Stimulated activated CD4-positive, alpha-beta T cell treated with anti-CD3 and anti-CD28 coated beads, Interleukin-12 subunit alpha, Interleukin-12 subunit beta, amount 100 ng/mL, for 4 hours (primary cell): ENCODE results near the gene CUX1.
"Not testable (repeated sequence)": the region's sequence is repeated elsewhere in the genome, so short reads cannot be mapped to it uniquely, and the experiment has no call there.

Source experiments
- DNase-seq: peaks from one replicate; pipeline ENCODE4 v3.0.0-alpha.2; 2020

Gene CUX1

DNA sequence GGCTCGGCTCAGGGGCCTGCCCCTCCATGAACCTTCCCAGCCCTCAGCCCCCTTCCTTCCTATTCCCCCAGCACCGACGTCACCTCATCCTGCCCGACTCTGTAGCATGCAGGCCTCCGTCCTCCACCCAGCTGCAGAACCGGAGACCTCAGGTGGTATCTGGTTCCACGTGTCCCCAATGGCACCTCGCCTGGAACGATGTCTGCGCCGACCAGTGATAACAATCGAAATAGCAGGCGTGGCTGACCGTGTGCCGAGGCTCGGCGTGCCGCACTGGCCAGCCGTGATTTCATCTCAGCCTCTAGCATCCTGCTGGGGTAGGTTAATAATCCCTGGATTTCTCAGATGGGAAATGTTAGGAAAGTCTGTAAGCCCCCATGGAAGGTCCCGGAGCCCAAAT is 171.7 kb downstream of the CUX1 start:
- DNase-seq, result no peak

DNA sequence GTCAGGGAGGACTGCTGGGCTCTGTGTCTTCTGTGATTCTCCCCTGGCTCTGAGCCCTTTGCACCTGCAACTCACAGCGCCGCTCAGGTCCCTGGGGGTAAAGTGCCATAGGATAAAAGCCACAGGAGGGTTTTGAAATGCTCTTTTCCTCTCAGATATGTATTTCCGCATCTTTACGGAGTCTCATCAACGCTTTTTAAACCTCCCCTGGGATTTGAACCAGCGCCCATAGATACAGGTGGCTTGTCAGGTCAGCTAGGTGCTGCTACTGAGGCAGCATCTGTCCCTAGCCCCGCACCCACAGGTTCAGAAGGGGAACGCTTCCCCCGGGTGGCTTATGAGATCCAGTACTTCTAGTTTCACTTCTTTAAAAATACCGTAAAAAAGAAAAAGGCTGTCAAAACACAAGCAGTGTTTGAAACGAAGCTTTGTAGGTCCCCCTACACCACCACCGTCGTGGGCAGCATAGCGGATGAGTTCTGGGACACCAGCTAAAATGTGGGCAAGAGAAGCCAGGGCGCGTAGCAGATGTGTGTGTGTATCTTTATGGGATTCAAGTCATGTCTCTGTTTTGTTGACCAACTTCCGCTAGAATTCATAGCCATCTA is 173.5 kb downstream of the CUX1 start:
- no peak for DNase-seq

DNA sequence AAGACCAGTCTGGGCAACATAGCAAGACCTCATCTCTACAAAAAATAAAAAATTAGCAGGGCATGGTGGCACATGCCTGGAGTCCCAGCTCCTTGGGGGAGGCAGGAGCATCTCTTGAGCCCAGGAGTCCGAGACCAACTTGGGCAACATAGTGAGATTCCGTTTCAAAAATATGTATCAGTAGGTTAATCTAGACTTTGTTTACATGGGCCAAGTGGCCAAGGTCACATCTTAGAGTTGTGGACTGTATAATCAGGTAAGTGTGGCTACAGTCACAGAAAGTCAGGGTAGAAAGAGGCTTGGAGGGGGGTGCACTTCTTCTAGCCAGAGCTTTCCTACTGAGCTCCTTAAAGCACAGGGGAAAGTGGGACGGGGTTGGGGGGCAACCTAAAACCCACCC is 174.4 kb downstream of the CUX1 start:
- DNase-seq, result no peak

DNA sequence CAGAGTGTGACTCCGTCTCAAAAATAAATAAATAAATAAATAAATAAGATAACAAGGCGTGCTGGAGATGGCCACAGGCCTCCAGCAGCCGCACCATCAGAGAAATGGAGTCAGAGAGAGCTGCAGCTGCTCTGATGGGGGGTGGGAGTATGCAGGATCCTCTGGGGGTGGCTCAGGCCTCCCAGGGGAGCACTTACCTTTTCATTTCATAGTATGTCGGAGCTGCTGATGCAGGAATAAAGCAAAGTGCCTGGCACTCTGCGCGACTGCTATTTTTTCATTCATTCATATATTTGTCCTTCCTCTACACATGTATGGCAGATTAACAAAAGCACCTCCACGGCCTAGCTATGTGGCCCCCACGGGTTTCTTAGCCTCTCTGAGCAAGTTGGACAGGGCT is 175.9 kb downstream of the CUX1 start:
- no peak for DNase-seq

DNA sequence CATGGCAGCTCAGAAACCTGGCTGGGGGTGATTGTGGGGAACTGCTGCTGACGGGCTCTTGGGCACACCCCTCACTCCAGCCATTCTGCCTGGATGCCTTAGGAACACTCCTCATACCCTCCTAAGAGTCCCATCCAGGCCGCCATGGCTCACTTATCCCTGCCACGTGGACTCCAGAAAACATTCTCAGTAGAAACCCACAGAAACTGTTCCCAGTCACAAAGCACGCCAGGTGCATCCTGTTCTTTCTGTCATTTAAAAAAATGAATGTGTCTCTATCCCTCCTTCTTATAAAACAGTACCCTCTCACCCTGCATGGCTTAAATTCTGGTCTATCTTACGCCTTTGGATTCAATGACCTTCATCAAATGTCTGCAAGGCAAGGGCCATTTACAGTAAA is 177.7 kb downstream of the CUX1 start:
- no peak for DNase-seq

DNA sequence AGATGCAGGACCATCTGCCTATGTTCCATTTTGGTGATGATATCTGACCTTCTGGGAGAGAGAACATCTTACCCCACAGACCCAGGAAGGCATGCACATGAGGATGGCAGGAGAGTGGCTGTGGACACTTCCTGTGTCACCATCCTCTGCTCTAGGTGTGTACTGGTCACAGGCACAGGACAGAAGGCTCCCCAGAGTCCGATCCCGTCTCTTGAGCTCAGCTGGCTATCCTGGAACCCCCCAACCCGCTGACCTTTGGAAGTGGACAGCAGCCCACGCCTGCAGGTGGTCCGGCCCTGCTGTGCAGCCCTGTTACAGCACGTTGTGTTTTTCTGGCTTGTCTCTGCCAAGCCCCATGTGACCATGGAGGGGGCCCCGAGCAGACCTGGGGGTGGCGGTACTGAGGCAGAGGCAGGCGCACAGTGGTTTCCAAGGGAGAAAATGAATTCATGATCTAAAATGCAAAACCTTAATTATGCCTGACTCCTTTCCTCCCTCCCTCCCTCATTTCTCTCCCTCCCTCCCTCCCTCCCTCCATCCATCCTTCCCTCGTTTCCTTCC is 178.8 kb downstream of the CUX1 start:
- DNase-seq, result no peak

DNA sequence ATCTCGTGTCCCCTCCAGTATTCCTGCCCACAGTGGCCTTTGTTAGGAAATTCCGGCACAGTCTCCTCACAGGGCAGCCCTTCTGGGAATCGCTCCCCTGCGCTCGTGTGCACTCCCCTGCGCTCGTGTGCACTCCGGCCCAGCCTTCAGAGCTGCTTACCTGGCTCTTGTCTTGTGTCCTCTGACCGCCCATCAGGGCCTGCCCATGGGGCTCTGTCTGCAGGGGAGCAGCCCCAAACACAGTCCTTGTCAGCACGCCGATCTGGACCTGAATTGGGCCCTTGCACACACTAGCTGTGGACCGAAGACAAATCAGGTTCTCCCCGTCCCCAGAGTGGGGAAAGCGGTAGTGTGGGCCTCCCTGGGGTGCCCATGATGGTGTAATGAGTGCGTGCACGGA is 179.4 kb downstream of the CUX1 start:
- no peak for DNase-seq

DNA sequence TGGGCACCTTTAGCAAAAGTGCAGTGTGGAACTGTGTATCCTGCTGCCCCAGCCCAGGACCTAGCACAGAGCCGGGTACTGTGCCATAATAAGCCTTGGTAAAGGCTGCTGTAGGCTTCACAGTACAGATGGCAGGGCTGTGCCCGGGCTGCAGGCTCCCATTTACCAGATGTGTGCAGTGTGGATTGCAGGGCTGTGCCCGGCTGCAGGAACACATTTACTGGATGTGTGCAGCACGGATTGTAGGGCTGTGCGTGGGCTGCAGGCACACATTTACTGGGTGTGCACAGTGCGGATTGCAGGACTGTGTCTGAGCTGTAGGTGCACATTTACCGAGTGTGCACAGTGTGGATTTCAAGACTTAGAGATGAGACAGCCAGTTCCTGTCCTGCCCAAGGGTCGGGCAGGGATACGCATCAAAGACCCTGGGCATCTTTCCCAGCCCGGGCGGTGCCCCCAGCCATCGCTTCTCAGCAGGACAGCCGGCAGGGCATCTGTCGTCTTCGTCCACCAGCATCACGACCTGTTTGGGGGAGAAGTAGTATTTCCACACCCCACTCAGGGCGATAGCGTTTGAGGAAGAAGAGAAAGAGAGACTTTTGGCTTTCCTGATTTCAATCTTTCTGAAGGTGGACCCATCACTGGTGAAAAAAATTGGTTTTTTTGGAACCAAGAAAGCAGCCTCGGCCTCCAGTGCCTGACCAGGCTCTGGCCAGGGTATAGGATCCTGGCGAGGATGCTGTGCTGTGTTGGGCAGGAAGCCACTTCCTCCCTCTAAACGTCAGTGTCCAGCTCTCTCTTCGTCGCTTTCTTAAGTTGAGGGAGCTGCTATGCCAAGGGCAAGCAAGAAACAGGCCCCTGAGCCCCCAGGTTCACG is 180.8 kb downstream of the CUX1 start:
- no peak for DNase-seq

DNA sequence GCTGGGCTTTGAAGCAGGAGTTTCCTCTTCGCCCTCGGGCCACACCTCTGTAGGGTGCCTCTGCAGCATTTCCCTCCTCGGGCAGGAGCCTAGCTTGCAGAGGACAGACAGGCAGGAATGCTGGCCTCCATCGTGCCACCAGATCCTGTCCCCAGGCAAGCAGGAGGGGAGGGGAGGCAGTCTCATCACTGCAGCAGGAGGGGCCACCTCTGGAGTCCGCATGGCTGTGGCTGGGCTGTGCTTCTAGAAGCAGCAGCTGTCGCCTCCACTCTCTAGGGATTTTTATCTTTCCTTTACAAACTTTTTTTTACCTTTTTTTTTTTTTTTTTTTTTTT is 181.4 kb downstream of the CUX1 start:
- no peak for DNase-seq

DNA sequence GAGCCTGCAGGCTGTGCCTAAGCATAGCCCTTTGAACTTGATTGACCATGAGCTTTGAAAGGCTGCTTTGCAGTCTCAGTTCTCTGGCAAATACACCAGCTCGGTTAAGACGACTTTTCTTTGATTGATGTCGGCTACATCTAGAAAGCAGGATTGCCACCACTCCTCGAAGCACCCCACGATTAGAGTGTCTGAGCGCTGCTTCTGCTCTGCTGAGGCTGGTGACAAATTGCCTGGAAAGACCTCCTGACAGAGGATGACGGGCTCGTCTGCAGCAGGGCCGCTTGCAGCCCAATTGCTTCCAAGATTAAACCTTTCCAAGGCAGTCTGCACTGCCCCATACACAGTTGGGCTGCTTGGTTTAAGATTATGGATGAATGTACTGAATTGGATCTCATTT is 182.0 kb downstream of the CUX1 start:
- DNase-seq, result no peak

DNA sequence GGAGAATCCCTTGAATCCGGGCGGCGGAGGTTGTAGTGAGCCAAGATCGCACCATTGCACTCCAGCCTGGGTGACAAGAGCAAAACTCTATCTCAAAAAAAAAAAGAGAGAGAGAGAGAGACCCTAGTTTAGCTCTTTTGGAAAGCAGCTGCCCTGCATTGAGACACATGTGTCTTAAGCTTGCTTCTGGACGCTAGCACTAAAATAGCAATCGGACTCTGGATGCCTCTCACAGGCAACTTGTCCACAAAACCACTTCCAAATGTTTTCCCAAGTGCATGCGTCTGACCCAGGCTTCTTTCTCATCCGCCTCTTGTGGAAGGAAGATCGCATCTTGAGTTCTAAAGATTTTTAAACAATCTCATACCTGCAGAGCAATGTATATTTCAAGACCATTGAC is 182.7 kb downstream of the CUX1 start:
- DNase-seq, result no peak

DNA sequence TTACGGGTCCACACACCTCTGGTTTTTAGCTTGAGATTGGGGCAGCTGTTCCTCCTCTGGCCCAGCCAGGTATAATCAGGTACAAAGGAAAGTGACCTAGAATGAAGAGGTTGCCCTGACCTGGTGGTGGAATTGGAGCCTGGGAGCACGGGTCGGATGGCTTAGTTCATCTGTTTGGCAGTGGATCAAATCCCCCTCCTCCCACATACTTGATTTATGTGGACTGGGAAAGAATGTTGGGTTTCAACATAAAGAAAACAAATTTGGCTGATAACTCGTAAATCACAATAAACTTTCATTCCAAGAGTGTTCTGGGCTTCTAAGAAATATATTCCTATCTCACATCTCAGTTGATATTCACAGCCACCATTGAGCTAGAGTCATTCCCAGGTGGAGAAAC is 186.8 kb downstream of the CUX1 start:
- no peak for DNase-seq

DNA sequence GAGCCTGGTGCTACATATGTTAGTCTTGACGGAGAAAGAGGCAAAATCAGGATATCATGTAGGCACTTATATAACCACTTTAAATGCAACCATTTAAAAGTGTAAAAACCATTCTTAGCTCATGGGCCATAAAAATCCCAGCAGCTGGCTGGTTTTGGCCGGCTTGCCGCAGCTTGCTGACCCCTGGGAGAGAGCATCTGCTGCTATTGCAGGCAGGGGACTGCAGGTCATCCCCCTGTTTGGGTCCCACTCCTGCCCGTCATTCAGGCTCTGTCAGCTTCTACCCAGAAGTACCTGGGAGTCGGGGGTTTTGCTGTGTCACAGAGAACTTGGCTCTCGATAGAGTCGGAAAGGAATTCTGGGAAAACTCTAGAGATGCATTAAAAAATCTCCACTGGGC is 187.4 kb downstream of the CUX1 start:
- DNase-seq, result no peak

DNA sequence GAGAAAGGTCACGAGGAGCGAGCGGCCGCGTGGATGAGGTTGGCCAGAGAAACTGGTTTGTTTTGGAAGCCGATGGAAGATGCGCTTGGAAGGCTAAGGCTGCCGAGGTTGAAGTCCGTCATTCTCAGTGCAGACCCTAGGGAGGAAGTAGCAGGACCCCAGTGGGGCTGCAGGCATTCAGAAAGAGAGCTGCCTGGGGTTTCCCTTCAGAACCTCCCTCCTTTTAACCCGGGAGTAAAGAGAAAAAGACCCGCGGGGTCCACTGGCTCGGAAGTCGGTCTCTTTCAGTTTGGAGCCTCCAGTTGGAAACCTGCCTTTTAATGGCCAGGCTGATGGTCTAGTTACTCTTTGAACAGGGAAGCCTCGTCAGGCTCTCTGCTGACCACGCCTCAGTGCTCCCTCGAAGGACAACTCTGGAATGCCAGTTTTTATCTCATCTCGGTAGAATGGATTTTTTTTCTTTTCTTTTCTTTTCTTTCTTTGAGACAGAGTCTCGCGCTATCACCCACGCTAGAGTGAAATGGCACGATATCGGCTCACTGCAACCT is 188.6 kb downstream of the CUX1 start:
- DNase-seq, result no peak

DNA sequence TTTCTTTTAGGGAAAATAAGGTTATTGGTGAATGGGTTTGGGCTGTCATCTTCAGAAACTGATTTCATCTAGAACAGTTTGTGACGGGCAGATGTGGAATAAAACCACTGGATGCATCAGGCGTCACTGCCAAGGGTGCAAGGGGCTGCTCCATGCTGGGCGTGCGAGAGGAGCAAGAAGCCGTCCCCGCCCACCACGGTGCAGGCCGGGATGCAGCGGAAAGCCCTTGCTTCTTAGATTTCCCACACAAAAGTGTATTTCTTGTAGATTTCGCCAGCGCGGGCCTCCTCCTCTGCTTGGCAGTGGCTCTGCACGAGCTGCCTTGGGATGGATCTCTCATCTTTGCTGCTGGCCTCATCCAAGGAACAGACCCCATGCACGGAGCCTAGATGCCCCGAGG is 189.3 kb downstream of the CUX1 start:
- DNase-seq, result no peak

DNA sequence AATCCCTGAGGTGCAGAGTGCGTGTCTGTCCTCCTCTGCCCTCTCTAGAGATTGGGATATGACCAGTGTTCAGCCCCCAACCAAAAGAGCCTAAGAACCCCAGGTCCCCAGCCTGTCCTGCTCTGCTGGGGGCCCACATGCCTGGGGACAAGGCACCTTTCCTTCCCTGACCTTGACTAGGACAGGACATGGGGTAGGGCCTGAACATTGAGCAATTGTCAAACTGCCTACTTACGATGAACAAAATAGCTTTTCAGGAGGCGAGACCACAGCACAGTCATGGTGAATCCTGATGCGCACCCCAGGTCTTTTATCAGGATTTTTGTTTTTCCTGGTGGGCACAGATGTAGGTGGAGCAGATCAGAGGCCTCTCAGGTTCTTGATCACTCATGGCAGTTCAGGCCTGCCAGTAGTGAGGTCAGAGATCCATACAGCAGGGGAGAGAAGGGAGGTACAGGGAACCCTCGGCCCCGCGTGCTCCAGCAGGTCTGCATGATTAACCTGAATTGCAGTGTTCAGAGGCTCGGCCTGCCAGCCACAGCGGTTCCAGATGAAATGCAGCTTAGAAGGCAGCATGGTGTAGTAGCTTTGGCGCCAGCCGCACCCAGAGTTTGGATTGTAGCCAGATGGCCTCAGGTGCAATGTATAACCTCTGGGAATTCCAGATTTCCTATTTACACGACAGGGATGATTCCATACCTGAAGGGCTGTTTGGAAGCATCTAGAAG is 191.3 kb downstream of the CUX1 start:
- DNase-seq, result no peak

DNA sequence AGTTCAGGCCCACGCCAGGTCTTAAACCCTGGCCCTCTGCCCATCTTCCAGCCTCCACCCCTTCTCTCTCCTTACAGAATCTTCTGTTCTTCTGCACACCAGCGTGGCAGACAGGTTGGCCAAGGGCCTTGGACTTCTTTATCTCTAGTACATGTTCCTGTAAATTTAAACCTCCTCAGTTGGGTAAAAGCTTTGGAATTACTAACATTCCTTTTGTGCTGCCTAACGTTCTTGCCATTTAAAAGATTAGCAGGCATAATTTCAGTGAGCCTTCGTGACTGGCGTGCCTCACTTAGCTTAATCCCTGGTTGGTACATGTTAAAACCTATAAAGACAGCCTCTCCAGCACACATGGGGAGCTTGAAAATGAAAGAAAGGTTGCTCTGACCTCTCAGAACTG is 192.2 kb downstream of the CUX1 start:
- no peak for DNase-seq

DNA sequence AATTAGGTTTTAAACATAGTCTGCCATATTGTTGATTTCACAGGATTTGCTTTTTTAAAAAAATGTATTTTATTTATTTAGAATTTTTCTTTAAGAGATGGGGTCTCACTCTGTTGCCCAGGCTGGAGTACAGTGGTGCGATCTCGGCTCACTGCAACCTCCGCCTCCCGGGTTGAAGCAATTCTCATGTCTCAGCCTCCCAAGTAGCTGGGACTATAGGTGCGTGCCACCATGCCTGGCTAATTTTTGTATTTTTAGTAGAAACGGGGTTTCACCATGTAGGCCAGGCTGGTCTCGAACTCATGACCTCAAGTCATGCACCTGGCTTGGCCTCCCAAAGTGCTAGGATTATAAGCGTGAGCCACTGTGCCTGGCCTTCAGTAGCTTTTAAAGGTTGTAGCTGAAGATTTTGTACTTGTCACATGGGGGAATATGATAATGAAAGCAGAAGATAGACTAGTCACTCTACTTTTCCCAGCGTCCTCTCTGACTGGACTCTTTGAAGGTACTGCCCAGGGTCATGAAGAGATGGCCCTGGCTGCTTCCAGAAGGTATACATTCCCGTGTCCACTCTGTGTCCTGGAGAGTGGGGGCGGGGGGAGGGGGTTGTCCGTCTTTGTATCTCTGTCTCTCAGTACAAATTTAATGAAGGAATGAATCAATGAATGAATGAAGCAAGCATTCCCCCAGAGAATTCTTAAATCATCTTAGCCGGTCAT is 194.8 kb downstream of the CUX1 start:
- not testable (repeated sequence) for DNase-seq

DNA sequence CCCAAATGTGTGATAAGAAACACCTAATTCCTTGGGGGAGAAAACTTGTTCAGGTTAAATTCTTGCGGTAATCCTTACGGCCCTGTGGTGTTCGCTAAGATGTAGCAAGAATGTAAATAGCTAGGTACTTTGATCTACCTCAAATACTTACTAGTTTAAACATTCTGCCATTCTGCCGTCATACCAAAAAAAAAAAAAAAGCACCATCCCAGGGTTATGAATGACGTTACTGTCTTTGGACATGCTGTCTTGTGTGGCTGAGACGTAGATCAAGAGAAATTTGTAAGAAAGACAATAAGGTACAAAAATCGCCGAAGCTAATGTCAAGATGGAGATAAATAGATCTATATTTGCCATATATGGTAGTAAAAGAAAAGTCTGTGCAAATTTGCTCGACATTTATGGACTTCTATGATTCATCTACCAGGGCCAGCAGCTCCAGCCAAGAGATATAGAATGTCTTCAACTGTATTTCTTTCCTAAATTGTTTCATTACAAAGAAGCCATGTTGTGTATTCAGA is 195.6 kb downstream of the CUX1 start:
- no peak for DNase-seq

DNA sequence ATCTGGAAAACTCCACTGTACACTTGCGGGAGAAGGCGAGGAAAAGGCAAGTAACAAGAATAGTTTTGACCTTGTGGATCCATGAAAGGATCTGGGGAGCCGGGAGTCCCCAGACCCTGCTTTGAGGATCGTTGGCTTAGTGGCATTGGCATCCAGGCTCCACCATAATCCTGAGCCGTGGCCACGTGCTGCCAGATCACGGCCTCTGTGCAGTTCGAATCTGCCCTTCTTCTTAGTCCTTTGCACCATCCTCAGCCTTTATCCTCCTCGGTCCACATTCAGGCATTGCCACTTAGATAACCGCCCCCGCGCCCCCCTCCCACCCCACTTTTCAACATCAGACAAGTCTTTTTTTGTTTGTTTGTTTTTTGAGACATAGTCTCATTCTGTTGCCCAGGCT is 201.4 kb downstream of the CUX1 start:
- DNase-seq, result no peak

DNA sequence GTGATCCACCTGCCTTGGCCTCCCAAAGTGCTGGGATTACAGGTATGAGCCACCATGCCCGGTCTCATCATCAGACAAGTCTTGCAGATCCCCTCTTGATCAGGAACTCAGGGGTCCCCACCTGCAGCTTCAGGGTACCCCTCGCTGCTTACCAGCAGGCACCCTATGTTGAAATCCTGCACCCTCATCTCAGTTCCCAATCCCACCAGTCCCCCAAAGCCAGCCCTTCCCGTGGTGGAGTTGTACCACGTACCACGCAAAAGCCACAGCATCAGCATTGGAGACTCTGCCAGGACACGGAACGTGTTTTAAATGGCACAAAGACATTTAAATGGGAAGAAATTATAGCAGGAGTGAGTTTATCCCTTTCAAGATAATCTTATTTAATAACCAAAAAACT is 202.0 kb downstream of the CUX1 start:
- DNase-seq, result no peak

DNA sequence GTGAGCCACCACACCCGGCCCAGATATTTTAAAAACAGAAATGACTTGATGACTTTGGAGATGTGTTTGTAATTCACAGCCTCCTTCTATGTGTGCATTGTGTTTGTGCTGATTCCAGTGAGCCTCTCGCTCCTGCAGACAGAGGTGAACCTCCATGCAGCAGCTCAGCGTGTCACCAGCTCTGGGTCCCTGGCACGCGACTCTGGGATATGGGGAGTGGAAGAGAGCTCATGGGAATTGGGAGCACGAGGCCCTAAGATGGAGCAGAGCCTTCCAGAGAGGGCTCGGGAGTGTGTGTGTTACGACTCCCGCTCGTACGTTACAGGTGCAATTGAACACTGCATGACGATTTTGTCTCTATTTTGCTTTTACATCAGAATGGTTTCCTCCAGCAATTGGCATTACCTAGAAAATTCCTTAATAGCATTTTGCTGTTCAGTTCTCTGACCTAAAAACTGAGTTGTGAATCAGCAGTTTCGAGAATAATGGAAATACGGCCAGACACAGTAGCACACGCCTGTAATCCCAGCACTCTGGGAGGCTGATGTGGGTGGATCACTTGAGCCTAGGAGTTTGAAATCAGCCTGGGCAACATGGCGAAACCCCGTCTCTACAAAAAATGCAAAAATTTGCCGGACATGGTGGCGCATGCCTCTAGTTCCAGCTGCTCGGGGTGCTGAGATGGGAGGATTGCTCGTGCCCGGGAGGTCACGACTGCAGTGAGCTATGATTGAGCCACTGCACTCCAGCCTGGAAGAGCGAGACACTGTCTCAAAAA is 204.6 kb downstream of the CUX1 start:
- DNase-seq, result no peak
